HTERT RPE-1 (cell line): Measurements from ENCODE around the gene MINDY4.

Source experiments
- in situ Hi-C: fragments of 300-500 bp; cut with MboI; formaldehyde crosslinking; loops from 4 replicates; pipeline ENCODE4 v1.14.3; 2020; ENCODE audit warnings: low sequenced_read_pairs

MINDY4 gene

GRCh38 chr7:30897770-30898169 is 126.6 kb downstream of the MINDY4 start:
- in situ Hi-C loops: no loop called here

- in situ Hi-C loops: no loop called here
Measured at GRCh38 chr7:30898411-30898810, 127.2 kb downstream of the MINDY4 start.

- in situ Hi-C loops: no loop called here
Measured at GRCh38 chr7:30899066-30899465, 127.8 kb downstream of the MINDY4 start.

- in situ Hi-C loops: no loop called here
Measured at GRCh38 chr7:30899630-30900029, 128.4 kb downstream of the MINDY4 start.

- in situ Hi-C loops: no loop called here
Measured at GRCh38 chr7:30900053-30900452, 128.8 kb downstream of the MINDY4 start.

GRCh38 chr7:30900803-30901362 is 129.7 kb downstream of the MINDY4 start:
- in situ Hi-C loops: no loop called here

GRCh38 chr7:30901856-30902255 is 130.6 kb downstream of the MINDY4 start:
- in situ Hi-C loops: no loop called here

GRCh38 chr7:30902466-30902865 is 131.2 kb downstream of the MINDY4 start:
- in situ Hi-C loops: no loop called here

- in situ Hi-C loops: no loop called here
Measured at GRCh38 chr7:30903146-30903545, 131.9 kb downstream of the MINDY4 start.

GRCh38 chr7:30904561-30904960 is 133.3 kb downstream of the MINDY4 start:
- in situ Hi-C loops: no loop called here

- in situ Hi-C loops: no loop called here
Measured at GRCh38 chr7:30905078-30906012, 134.1 kb downstream of the MINDY4 start.

GRCh38 chr7:30906014-30906413 is 134.8 kb downstream of the MINDY4 start:
- in situ Hi-C loops: no loop called here

- in situ Hi-C loops: no loop called here
Measured at GRCh38 chr7:30906515-30907240, 135.5 kb downstream of the MINDY4 start.

GRCh38 chr7:30907527-30908267 is 136.5 kb downstream of the MINDY4 start:
- in situ Hi-C loops: no loop called here

- in situ Hi-C loops: no loop called here
Measured at GRCh38 chr7:30908681-30909080, 137.5 kb downstream of the MINDY4 start.

GRCh38 chr7:30909431-30909830 is 138.2 kb downstream of the MINDY4 start:
- in situ Hi-C loops: no loop called here

- in situ Hi-C loops: no loop called here
Measured at GRCh38 chr7:30910411-30911073, 139.3 kb downstream of the MINDY4 start.

- in situ Hi-C loops: no loop called here
Measured at GRCh38 chr7:30911133-30911532, 139.9 kb downstream of the MINDY4 start.

- in situ Hi-C loops: no loop called here
Measured at GRCh38 chr7:30911561-30911969, 140.3 kb downstream of the MINDY4 start, which contains the start of gene AQP1. TSS of gene AQP1 (plus strand) at chr7:30911853. CDS start at chr7:30911910, 57 bp downstream.

- in situ Hi-C loops: no loop called here
Measured at GRCh38 chr7:30912021-30912730, 141.0 kb downstream of the MINDY4 start.
